A375 (cell line): Measurements from ENCODE around the gene SF3B6. TPM values are rescaled to one million over a fixed set of nuclear protein-coding genes. Genes with fewer than 3 reads are reported as not detected.

Experiments
- small RNA-seq: library from RNA; depleted of rRNA; stranded (forward); fragments of <200 nt; gene quantifications from one replicate; pipeline ENCODE3, GENCODE V24; 2014
- total RNA-seq: library from RNA; depleted of rRNA; stranded (reverse); fragments of >200 nt; shearing (Covaris generic); gene quantifications from 2 replicates; pipeline ENCODE4 v1.2.3, GENCODE V29; 2014; rRNA removed

SF3B6 gene, protein sequence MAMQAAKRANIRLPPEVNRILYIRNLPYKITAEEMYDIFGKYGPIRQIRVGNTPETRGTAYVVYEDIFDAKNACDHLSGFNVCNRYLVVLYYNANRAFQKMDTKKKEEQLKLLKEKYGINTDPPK
- total RNA-seq: 192 and 221 TPM in 2 replicates

GRCh38 chr2:24075915-24076848 lies at the start of gene SF3B6:
TSS of gene SF3B6 (minus strand) at chr2:24076326. CDS start at chr2:24076229, 97 bp downstream.

GRCh38 chr2:24123195-24123921 lies 47.2 kb upstream of the SF3B6 start, which contains the start of the genes FAM228B and PFN4:
TSS of gene FAM228B (plus strand) at chr2:24123469. CDS start at chr2:24124362, 893 bp downstream.
TSS of gene PFN4 (minus strand) at chr2:24123334. CDS start at chr2:24122535, 799 bp downstream.

DNA sequence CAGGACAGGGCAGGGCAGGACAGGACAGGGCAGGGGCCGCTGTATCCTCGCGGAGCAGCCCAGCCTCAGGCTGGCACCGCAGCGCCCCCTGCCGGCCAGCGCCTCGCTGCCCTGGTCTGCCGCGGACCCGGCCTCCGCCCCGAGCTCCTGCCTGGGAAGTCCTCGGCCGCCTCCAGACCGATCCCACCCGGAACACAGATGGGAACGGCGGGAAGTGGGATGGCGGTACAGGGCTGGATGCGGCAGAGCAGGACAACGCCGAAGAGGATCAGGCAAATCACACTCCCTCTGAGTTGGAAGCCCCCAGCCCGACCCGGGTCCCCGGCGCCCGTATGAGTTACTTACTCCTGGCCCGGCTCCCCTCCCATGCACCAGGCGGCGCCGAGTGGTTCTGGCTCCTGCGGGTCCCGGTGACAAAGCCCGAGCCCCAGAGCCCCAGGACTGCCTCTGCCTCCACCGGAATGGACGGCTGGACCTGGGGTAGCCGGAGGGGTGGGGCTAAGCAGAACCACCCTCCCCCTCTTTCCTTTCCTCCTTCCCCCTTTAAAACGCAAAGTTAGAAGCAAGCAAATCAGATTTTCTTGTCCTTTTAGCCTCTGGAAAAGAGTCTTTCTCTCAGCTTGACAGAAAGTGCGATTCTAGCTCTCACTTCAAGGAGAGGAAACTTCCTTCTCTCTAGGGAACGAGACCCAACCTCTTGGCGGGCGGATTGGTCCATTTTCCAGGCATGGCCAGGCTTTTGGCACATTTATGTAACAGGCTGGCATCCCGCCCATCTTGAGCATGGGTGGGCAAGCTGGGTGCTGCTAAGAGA lies 8.5 kb upstream of the SF3B6 start, which contains the start of gene TP53I3:
Gene TP53I3 (minus strand): TSS at position 449 of the 814 bp plus-strand sequence. CDS start 508 bp downstream, outside the sequence.

DNA sequence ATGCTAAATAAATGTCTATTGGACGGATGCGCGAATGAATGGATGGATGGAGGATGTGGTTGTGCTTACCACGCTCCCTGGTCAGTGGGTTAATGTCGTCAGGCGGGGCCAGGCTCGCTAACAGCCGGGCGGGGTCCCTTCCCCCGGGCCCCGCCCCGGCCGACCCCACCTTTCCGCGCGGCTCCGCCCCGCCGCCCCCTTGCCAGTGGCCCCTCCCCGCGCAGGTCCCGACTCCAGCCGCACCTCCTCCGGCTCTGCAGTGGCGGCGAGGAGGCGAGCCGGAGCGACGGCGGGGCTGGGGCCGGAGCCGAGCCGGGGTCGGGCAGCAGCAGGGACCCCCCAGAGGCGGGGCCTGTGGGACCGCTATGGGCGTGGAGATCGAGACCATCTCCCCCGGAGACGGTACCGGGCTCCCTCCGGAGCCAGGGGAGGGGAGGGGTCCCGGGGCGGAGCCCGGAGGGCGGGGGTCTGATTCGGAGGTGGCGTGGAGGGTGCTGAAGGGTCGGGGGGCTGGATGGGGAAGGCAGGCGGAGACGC lies 26.6 kb downstream of the SF3B6 start, which contains the start of gene FKBP1B:
Gene FKBP1B (plus strand): TSS at position 257 of the 537 bp plus-strand sequence. CDS start 109 bp downstream, at position 366.

DNA sequence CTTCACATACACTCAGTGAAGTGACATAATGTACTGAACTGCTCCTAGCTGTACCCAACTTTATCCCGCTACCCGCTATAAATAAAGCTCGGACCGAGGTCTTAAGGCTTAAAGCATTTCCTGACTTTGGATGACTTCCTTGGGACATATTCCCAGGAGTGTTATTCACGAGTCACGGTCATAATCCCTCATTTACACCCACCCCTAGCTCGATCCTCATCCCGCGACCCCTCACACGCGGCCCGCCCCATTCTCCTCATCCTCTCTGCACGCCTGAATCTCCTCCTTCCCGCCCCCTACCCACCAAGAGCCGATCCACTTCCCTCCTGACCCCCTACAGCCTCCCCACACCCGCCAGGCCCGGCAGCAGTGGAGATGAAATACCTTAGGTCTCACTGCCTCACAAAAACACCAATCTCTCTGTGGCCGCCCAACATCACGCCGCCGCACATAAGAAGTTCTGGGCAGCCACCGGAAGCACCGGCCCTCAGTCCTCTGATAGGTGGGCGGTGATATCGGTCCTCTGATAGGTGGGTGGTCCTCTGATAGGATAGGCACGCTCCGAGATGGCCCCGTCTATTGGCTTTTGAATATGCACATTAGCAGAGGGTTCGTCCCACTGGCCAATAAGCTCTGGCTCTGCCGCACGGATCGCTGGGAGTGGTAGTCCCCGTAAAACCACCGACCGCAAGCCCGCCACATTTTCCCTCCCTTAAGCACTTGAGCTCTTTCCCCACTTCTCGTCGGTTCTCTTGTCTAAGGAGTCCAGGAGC lies 29.0 kb downstream of the SF3B6 start, which contains the start of gene WDCP:
Gene WDCP (minus strand): TSS at position 462 of the 773 bp plus-strand sequence. CDS start 7,897 bp downstream, outside the sequence.

Small RNAs within 50 kb of the gene (small RNA-seq; reads per million reads assigned to genes)
- gene RNU6-370P: not detected

Other genes with a start within 250 kb of the SF3B6 start
- 5.7 and 7.9 TPM in 2 replicates for gene ATAD2B, start 149.2 kb downstream of the SF3B6 start, total RNA-seq
- 13.3 and 14.9 TPM in 2 replicates for gene UBXN2A, start 135.9 kb downstream of the SF3B6 start, total RNA-seq
- gene MFSD2B, start 66.2 kb downstream of the SF3B6 start, total RNA-seq: 0.19 TPM in 1 of 2 replicates, not detected in the other
- gene WDCP, start 28.9 kb downstream of the SF3B6 start, total RNA-seq: 4.9 and 5.9 TPM in 2 replicates
- 4.0 and 6.5 TPM in 2 replicates for gene FKBP1B, start 26.6 kb downstream of the SF3B6 start, total RNA-seq
- gene TP53I3, start 8.5 kb upstream of the SF3B6 start, total RNA-seq: 36.7 and 44.3 TPM in 2 replicates
- gene PFN4, start 47.0 kb upstream of the SF3B6 start, total RNA-seq: 1.4 and 3.4 TPM in 2 replicates
- gene FAM228B, start 47.1 kb upstream of the SF3B6 start, total RNA-seq: 2.5 and 3.2 TPM in 2 replicates
- gene FAM228A, start 98.7 kb upstream of the SF3B6 start, total RNA-seq: not detected in 2 replicates